Thyroid gland (tissue), 4 donors: ENCODE data around the gene MYO18A.

Source experiments
- POLR2A ChIP-seq, 2 donors: fragments of 450-650 bp; IDR thresholded peaks; one replicate each; pipeline ENCODE4 v1.6.1; 2017; ENCODE audit warnings: antibody characterized with exemption in 2 of 2, mild to moderate bottlenecking in 2 of 2, moderate library complexity in 1 of 2
- TF ChIP-seq, protein P1 (sequence below), 6 experiments: fragments of 200-600 bp in 3 of 6; fragments of 450-650 bp in 3 of 6; sonication (generic) in 3 of 6; IDR thresholded peaks; one replicate each; pipeline ENCODE4 v1.5.1; 2016 to 2019; ENCODE audit warnings: antibody characterized with exemption in 6 of 6, mild to moderate bottlenecking in 2 of 6, inconsistent platforms in 1 of 6, moderate library complexity in 1 of 6

DNA sequence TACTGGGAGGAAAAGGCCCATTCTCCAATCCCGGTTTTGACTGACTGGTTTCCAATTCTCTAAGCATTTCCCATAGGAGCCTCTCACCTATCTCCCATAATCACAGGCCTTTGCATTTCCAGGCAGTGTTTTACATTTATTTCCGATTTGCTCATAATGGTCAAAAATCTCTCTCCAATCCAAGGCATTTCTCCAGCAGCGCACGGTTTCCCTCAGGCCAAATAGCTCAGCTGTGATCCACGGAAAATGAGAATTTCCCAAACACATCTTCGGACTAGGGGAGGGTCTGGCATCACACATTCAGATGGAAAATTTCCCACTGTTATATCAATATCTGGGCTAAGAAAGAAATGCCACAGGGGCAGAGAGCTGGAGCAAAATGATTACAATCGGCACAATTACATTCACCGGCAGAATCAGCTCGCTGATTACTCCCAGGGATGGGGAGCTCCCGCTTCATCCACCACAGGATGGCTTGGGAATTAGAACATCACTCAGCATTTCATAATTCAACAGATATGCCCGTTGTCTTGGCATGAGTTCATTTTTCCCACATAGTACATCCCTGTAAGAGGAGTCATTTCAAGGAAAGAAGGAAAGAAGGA is 130.6 kb downstream of the MYO18A start:
- TF ChIP-seq POLR2A (IDR thresholded peaks at IDR 0.05) = no peak
- TF ChIP-seq, protein P1, sequence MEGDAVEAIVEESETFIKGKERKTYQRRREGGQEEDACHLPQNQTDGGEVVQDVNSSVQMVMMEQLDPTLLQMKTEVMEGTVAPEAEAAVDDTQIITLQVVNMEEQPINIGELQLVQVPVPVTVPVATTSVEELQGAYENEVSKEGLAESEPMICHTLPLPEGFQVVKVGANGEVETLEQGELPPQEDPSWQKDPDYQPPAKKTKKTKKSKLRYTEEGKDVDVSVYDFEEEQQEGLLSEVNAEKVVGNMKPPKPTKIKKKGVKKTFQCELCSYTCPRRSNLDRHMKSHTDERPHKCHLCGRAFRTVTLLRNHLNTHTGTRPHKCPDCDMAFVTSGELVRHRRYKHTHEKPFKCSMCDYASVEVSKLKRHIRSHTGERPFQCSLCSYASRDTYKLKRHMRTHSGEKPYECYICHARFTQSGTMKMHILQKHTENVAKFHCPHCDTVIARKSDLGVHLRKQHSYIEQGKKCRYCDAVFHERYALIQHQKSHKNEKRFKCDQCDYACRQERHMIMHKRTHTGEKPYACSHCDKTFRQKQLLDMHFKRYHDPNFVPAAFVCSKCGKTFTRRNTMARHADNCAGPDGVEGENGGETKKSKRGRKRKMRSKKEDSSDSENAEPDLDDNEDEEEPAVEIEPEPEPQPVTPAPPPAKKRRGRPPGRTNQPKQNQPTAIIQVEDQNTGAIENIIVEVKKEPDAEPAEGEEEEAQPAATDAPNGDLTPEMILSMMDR (IDR thresholded peaks at IDR 0.05) = no peak
